Hematopoietic multipotent progenitor cell treated with erythropoietin and hydrocortisone succinate and interleukin-3 and kit ligand, for 4 days (in vitro differentiated cells): Measurements from ENCODE around the gene ACIN1.

Experiments used
- DNase-seq: peaks from one replicate; pipeline ENCODE4 v3.0.0-alpha.2; 2015

Gene ACIN1

DNA sequence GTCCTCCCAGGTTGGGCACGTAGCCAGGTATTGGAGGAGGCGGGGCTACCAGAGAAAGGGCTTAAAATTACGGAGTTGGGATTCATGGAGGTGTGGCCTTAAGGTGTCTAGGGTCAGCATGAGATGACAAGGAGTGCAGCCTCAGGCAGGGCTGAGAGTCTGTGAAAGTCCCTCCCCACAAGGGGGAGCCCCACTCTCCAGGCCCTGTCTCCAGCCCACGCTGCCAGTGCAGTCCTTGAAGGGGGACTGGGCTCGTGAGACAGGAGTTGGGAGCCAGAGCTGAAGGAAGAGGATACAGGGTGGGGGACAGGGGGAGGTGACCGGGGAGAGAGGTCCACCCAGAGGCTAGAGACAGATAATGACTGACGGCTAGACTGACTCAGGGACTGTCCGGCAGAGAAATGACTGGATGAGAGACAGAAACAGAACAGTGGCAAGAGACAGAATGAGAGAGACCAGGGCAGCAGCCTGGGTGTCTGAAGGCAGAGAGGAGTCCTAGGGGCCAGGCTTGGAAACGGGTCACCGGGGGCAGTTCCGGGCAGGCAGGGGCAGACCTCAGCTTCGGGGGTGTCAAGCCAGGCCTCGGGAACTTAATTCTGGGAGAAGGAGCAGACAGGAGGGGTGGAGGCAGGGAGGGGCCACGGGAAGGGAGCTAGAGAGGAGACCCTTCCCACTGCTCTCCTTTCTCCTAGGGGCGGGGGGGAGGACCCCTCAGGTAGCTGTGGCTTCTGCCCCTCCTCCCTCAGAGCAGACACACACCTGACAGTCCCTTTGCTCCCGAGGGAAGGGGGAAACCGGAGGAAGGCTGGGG lies 38.6 kb downstream of the ACIN1 start:
- DNase-seq: peak; percentile 90

DNA sequence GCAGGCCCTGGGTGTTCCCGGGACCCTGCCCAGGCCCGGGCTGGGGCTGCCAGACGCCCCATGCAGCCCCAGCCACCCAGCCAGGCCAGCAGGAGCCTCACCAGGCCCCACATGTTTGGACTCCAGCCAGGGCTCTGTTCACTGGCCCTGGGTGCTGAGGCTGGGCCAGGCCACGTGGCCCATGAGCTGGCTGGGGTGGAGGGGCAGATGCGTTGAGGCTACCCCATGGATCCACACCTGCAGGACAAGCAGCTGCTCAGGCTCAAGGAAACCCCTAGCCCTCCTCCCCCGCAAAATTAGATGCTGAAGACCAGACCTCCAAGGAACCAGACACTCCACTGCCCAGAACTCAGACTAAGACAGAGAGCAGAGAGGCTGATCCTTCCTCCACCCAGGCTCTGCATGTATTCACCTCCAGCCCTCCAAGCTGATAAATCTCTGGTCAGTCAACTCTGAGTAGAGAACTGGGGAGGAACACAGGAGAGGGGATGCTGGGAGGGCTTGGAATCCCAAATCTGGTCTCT lies 39.3 kb downstream of the ACIN1 start:
- no peak for DNase-seq

DNA sequence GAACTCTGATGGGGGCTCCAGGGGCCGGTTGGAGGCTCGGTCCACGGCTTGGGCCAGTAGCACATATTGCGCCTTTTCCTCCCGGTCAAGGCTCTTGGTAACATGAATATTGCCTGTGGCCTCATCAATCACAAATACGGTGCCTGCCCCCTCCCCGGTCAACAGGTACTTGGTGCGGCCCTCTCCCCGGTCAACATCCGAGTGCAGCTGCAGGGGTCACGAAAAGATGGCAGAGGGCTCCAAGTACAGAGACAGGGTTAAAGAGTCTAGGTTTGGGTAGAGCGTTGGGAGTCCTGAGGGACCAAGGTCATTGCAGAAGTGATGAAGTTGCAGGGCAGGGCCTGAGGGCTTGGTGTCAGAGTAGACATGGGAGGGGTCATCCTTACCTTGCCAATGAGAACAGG lies 39.8 kb downstream of the ACIN1 start:
- DNase-seq: no peak

DNA sequence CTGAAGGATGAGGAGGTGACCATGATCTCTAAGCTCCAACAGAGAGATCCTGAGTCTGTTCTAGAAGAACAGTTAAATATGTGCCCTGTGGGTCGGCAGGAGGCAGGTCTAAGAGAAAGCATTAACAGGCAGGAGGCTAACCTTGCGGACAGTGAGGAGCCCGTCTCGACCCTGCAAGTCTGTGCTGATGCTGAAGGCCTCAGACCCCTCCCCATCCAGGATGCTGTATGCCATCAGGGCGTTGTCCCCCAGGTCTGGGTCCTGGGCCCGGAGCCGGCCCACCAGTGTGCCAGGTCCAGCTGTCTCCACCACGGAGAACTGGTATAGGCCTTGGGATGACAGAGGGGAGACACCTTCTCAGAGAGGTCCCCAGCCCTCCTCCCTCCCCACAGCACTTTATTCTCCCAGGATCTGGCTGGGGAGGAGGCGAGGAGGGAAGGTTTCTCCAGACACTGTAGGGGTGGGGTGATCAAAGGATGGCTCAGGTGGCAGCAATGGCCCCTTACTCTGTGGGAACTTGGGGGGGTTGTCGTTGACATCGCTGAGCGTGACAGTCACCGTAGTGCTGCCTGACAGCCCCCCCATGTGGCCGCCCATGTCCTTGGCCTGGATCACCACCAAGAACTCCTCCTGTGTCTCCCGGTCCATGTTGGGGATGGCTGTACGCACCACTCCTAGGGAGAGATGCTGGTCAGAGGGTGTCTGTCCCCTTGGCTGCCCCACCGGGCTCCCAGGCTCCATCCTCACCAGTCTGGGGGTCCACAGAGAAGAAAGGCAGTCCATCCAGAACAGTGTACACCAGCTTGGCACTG lies 40.7 kb downstream of the ACIN1 start:
- peak; percentile 57 for DNase-seq

DNA sequence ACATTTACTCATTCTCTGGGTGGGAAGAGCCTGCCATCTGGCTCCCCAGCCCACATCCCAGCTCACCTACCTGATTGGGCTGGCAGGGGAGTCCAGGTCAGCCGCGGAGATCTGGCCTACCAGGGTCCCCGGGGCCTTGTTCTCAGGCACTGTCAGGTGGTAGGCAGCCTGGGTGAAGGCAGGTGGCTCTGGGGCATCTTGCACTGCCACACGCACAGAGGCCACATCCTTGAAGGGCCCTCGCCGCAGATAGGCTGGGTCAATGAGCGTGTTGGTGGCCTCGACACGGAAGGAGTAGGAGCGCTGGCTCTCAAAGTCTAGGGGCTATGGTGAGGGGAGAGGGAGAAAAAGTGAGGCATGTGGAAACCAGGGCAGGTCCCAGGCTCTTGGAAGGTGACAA lies 41.5 kb downstream of the ACIN1 start:
- no peak for DNase-seq

DNA sequence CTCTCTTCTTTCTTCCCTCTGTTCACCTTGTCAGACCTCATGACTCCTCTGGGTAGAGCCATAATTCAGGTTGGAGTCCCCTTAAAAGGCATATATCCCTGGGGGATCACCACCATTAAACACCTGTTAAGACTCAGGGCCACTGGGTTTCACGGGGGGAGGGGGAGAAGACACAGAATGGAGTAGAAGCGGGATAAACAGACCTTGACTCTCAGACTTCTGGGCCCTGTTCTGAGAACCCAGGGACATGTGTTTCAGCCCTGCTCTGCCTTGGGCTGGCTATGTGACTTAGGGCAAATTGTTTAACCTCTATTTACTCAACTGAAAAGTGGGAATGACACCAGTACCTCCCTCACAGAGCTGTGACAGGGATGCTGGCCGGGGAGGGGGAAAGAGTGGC lies 42.3 kb downstream of the ACIN1 start:
- DNase-seq: no peak

DNA sequence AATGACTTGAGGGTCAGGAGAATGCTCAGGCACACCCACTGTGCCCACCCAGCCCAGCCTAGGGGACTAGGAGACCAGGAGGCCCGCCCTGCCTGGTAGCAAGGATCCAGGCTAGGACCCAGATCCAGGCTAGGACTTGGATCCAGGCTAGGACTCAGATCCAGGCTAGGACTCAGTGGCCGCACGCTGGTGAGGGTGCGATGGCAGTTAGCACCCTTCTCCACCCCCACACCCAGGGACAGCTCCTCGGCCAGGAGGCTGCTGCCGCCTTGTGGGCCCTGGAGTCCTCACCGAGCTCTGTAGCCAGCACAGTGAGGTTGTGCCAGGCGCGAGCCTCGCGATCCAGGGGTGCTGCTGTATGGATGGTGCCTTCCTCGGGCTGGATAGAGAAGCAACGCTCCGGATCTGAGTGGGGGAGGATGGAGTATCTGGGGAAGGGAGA lies 42.7 kb downstream of the ACIN1 start:
- DNase-seq: no peak

DNA sequence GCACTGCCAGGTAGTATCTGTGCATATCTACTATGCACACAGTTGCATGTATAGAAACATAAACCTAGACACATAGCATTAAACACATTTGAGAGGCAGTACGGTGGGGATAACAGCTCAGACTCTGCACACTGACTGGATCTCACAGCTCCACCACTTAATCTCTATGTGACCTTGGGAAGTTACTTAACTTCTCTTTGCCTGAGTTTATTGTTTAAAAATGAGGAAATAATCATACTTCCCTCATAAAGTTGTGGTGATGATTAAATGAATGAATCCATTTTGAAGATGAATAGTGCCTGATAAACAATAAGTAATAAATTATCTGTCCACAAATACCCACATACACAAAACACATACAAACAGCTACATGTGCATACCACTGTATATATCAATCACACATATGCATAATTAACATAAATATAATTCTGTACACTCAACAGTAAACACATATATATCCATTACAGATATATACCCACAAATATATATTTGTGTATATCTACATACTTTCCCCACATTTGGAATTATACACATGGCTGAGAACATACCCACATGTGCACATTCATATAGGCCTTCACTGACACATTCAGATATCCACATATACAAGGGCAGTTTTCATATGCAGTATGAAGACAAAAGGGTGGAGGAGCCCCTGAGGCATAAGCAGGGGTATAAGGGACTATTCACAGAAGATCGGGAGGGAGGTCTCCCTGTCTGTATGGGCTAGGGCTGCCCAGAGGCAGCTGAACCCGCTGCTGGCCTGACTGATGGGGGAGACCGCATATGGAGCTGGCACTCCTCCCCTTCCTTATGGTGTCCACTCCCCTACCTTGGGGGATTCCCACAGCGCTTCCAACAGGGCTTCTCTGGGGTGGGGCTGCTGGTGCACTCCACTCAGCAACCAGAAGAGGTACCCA lies 43.5 kb downstream of the ACIN1 start:
- no peak for DNase-seq

DNA sequence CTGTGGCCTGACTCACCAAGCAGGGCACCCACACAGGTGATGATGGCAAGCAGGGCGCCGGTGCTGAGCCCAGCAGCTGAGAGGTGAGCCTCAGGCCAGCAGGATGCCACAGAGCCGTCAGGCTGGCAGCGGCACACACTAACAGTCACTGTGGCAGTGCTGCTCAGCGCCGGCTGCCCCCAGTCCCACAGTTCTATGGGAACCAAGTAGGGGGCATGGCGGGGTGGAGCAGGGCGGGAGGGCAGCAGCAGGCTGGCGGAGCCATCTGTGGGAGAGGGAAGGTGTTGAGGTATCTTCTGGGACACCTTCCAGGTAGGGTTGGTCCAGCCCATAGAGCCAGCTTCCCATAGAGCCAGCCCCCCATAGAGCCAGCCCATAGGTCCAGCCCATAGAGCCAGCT lies 45.9 kb downstream of the ACIN1 start:
- DNase-seq: no peak

DNA sequence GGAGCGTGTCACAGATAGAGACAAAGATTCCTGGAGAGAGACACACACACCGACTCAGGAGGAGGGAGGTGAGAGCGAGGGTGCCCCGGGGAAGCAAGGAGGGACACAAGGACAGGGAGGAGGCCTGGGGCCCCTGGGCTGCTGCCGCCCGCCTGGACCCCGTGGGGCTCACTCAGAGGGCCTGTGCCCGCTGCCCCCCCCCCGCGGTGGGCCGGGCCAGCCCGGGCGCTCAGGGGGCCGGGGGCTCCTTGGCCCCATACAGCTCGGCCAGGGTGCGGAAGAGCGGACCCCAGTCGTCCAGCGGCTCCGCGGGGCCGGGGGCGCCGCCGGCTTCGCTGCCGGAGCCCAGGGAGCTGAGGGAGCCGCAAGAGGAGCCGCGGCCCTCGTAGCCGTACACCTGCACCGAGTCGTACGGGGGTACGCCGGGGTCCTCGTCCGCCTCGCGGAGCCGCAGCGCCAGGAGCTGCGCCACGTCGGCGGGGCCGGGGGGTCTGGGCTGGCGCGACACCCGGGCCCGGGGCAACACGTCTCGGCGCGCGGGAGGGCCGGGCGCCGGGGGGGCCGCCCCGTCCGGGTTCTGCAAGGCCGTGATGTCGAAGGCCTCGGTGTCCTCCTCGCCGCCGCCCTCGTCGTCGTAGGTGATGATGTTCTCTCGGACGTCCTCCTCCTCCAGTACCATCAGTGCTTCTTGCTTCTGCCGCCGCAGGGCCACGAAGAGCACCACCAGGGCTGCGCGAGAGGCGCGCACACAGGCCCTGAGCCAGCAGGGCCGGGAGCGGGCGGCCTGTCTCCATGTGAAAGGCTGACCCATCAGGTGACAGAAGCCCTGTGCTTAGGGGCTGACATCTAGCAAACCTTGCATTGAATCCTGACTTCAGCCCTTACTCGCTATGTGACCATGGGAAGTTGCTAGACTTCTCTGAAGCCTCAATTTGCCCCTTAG lies 46.9 kb downstream of the ACIN1 start:
- no peak for DNase-seq

DNA sequence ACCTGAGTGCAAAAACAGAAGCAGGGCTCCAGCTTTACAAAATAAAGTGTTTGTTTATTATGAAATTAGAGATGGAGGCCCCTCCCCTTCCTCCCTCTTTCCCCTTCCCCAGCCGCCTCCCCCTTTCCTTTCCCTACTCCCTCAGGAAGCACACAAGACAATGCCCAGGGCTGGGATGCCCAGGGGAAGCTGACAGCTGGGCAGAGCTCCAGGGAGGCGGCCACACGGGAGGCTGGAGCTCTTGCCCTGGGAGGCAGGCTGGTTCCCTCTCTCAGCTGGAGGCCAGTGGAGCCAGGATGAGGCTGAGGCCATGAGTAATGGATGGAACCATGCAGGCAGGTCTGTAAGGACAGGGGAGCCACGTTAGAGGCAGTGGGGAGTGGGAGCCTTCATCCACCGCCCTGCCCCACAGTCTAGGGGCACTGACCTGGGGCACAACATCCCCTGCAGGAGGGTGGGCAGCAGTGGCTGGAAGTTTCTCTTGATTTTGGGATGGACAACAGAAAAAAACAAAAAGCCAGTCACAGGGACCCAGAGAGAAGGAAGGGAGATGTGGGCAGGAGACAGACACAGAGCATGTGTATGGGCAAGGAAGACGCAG lies 47.8 kb downstream of the ACIN1 start:
- DNase-seq: no peak

DNA sequence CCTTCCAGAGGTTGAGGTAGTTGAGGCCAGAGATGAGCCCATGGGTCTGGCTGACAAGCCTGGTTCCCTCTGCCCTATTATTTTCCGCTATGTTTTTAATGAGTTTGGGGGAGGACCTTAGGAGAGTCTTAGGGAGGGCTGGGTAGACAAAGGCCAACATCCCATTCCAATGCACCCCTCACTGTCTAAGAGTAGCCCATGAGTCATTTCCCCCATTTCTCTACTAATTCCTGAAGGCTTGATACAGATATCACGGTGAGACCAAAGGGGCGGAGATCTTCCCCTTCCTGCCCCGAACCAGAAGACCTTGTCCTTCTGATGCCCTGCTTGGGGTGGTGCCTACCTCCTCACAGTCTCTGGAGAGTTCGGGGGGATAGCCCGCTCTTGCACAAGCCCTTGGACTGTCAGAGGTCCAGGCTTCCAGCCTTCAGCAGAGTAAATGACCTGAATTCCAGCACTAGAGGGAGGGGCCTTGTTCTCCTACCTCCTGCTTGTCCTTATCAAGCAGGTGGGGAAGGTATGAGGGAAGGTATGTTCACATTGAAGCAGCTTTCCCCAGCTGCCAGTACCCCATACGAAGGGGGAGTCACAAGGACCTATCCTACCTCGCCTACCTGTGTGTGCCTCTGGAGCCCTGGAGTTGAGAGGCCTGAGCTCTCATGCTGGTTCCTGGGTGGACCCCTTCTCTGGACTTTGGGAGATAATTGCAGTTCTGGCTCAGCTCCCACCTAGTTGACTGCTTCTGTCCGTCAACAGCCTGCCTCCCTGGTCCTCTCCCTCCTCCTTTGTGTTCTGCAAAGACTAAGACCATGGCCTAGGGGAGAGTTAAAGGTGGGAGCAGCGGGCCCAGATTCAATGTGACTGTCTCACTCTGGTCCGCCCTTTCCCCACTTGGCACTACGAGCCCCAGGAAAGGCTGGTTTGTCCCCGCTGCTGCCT lies 49.2 kb downstream of the ACIN1 start:
- no peak for DNase-seq

DNA sequence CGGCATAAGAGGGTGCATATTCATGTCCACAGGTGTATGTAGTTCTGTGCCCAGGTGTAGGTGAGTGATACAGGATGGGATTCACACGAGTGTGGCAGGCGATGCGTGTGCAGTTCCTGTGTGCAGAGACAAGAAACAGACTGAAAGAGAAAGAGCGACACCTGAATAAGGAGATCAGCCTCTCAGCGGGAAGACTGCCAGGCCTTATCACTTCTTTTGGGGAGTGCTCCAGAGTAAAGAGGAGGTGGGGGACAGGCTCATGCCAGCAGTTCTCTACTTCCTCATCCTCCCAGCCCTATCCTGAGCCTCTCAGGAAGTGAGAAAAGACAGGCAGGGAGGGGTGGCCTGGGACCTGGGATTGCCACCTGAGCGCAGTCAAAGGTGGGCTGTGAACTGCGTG lies 50.1 kb downstream of the ACIN1 start:
- DNase-seq: peak; percentile 27

DNA sequence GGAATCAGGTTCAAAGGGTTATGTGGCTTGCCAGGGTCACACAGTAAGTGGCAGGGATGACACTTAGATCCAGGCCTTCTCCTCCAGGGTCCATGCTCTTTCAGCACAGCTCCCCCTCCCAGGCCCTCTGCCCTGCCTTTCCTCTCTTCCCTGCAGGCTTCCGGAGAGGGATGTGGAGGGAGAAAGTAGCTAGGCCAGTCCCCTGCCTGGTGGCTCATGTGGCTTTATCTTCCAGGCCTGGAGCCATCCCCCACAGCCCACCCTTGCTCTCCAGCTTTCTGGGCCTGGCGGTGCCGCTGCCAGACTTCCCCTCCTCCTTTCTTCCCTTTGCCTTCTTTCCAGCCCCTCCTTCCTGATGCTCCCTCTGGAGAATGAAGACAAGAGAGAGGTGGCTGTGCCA lies 51.2 kb downstream of the ACIN1 start:
- no peak for DNase-seq

DNA sequence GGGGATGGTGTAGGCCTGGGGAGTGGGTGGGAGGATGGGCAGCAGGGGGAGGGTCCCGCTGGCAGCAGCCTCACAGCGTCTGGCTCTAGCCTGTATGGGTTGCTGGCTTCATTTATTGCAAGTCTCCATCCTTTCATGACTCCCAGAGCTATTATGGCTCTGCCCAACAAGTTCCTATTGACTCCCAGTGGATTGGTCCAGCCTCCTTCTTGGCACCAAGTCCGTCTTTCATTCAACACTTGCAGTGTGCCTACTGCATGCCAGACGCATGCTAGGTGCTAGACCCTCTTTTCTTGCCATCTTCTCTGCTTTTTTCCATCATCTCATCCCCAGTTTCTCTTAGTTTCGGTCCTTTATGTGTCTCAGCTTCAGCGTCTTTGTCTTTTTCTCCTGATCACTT lies 51.8 kb downstream of the ACIN1 start:
- DNase-seq: no peak

DNA sequence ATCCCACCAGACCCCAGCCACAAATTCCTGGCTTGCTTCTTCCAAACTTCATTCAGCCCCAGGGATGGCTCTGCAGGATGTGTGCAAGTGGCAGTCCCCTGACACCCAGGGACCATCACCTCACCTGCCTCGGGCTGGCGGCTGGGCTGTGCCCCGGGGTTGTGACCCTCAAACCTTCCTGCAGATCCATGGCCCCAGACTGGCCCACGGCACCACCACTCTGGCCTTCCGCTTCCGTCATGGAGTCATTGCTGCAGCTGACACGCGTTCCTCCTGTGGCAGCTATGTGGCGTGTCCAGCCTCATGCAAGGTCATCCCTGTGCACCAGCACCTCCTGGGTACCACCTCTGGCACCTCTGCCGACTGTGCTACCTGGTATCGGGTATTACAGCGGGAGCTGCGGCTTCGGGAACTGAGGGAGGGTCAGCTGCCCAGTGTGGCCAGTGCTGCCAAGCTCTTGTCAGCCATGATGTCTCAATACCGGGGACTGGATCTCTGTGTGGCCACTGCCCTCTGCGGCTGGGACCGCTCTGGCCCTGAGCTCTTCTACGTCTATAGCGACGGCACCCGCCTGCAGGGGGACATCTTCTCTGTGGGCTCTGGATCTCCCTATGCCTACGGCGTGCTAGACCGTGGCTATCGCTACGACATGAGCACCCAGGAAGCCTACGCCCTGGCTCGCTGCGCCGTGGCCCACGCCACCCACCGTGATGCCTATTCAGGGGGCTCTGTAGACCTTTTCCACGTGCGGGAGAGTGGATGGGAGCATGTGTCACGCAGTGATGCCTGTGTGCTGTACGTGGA lies 52.6 kb downstream of the ACIN1 start, which contains the start of gene PSMB11:
TSS of gene PSMB11 (plus strand) at position 51 of the 804 bp plus-strand sequence. CDS start at position 65, 14 bp downstream.
- DNase-seq: no peak

DNA sequence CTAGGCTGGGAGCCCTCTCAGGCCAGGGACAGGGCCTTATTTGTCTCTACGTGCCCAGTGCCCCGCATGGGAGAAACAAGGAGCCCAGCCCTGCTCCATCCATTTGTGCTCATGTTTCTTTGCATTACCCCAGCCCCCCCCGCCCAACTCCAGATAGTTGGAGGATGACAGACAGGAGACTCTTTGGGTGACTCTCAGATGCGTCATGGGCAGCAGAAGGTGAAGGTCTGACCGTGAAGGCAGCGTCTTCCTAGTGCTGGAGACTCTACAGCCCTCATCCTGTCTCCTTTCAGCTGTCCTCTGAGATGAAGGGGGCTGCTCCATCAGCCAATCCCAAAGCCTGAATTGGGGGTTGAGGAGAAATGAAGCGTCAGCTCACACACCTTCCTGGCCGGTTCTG lies 53.2 kb downstream of the ACIN1 start:
- no peak for DNase-seq

DNA sequence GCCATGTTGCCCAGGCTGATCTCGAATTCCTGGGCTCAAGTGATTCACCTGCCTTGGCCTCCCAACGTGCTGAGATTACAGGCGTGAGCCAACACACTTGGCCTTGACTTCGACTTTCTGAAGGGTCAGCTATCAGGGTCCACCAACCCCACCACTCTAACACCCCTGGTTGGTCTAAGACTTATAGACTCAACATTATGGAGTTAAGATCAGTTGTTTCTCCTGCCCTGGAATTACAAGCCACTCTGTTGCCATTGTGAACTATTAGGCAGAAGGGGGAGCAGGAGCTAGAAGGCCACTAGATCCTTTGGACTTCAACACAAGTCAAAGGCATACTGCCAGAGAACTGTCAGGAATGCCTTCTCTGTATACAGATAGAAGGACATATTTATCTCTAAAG lies 54.8 kb downstream of the ACIN1 start:
- DNase-seq: no peak
